Chondrocyte (in vitro differentiated cells): ENCODE results near the gene CUL7. TPM values are rescaled to one million over a fixed set of nuclear protein-coding genes. Genes with fewer than 3 reads are reported as not detected.

Experiments used
- DNase-seq: peaks from one replicate; pipeline ENCODE4 v3.0.0; 2021; ENCODE audit warnings: mixed read lengths, low spot score
- H3K27ac Mint-ChIP-seq: one replicate; pipeline ENCODE4 v1.8.0; 2021; ENCODE audit warnings: mild to moderate bottlenecking, moderate library complexity, mixed read lengths; ENCODE audit not compliant: unreplicated experiment
- H3K27me3 Mint-ChIP-seq: 2 replicates; pipeline ENCODE4 v1.8.0; 2021; ENCODE audit warnings: low read depth, mixed read lengths
- H3K36me3 Mint-ChIP-seq: 2 replicates; pipeline ENCODE4 v1.8.0; 2021; ENCODE audit warnings: low read depth, mixed read lengths
- H3K4me1 Mint-ChIP-seq: 2 replicates; pipeline ENCODE4 v1.8.0; 2021; ENCODE audit warnings: low read depth, mild to moderate bottlenecking, mixed read lengths
- H3K4me3 Mint-ChIP-seq: one replicate; pipeline ENCODE4 v1.8.0; 2021; ENCODE audit warnings: mild to moderate bottlenecking, moderate library complexity, mixed read lengths; ENCODE audit not compliant: unreplicated experiment
- H3K9me3 Mint-ChIP-seq: 2 replicates; pipeline ENCODE4 v1.8.0; 2021; ENCODE audit warnings: low read depth, mixed read lengths
- total RNA-seq: library from RNA; stranded (reverse); gene quantifications from 3 replicates; pipeline ENCODE4 v1.2.1, GENCODE V29; 2021
- TF ChIP-seq, protein P1 (sequence below): fragments of 200-600 bp; sonication (generic); IDR thresholded peaks from 2 replicates; pipeline ENCODE4 v1.5.0; 2021; ENCODE audit warnings: antibody characterized with exemption, mild to moderate bottlenecking, moderate library complexity

Gene CUL7
- total RNA-seq, 1 donor from 2014 or later: 54.3 TPM

DNA sequence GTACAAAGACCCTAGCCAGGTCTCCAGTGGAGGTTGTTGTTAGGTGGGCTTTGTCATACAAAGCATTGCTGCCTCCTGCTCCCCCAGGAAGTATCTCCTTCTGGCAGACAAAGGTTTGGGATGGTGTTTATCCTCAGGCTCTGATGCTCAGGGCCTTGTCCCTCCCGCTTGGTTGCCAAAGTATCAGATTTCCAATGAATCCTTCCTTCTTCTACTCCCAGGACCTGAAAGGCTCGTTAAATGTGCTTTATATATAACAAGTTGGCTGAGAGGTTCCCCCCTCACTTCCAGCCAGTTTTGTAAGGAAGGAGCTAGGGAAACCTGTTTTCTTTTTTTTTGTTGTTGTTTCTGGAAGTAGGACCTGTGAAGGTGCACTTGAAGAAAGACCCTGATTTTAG lies 36.9 kb upstream of the CUL7 start:
- DNase-seq: peak; percentile 9
- TF ChIP-seq, protein P1, sequence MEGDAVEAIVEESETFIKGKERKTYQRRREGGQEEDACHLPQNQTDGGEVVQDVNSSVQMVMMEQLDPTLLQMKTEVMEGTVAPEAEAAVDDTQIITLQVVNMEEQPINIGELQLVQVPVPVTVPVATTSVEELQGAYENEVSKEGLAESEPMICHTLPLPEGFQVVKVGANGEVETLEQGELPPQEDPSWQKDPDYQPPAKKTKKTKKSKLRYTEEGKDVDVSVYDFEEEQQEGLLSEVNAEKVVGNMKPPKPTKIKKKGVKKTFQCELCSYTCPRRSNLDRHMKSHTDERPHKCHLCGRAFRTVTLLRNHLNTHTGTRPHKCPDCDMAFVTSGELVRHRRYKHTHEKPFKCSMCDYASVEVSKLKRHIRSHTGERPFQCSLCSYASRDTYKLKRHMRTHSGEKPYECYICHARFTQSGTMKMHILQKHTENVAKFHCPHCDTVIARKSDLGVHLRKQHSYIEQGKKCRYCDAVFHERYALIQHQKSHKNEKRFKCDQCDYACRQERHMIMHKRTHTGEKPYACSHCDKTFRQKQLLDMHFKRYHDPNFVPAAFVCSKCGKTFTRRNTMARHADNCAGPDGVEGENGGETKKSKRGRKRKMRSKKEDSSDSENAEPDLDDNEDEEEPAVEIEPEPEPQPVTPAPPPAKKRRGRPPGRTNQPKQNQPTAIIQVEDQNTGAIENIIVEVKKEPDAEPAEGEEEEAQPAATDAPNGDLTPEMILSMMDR: no peak
- no peak overlapping the region for H3K4me3 Mint-ChIP-seq
- no peaks in the 10 kb centered on the region for H3K9me3 Mint-ChIP-seq
- peaks cover 50% of the 10 kb centered on the region for H3K4me1 Mint-ChIP-seq
- H3K36me3 Mint-ChIP-seq: no peaks in the 10 kb centered on the region
- H3K27ac Mint-ChIP-seq: peak overlapping the region; percentile 72
- H3K27me3 Mint-ChIP-seq: no peaks in the 10 kb centered on the region

DNA sequence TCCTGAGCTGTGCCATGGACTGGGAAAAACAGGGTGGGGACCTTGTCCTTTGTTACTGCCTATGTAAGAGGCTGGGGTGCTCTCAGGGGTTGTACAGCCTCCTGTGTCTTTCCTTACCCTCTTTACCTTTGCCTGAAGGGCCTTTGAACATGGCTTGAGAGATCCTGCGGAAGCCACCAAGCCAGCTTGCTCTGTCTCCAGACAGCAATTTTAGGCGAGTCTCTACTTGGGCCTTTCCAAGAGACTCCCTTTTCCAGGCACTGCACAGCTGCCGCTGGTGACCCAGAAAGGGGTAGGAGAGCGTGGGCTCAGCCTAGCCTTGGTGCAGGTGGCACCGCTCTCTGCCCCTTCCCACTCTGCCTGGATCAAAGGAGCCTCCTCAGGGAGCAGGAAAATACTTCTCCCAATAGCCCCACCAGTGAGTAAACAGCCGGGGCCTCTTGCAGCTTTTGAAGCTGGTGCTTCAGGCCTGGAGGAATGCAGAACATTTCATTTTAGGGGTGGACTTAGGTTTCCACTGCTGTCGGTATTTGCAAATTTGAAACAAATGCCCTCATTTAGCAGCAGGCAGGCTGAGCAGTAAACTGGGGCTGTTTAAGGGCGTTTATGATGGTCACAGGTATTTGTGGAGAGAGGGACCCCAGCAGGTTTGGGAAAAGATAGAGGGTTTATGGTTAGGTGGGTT lies 36.4 kb upstream of the CUL7 start:
- Mint-ChIP-seq H3K9me3 (no peaks in the 10 kb centered on the region), H3K27me3 (no peaks in the 10 kb centered on the region), H3K4me3 (no peak overlapping the region), H3K36me3 (no peaks in the 10 kb centered on the region), H3K4me1 (peaks cover 46% of the 10 kb centered on the region), H3K27ac (peak overlapping the region; percentile 72)
- TF ChIP-seq, protein P1: no peak
- peak; percentile 59 for DNase-seq

DNA sequence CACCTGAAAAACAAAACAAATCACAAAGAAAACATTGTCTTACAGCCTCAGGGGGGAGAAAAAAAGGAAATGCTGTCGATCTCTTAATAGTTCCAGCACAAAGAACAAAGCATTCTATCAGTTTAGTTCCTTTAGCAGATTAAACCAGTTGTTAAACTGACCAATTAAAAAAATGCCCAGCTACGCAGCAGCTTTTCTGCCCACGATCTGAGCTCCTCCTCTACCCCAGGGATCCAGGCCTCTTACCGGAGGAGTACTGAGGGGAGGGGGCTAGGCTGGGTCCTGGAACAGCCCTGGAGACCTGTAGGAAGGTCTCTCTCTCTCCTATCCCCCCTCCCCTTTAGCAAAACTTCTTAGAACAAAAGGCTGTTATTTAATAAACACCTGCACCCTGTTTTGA lies 35.8 kb upstream of the CUL7 start:
- Mint-ChIP-seq H3K4me1 (peaks cover 46% of the 10 kb centered on the region), H3K4me3 (no peak overlapping the region), H3K27ac (peak overlapping the region; percentile 57), H3K9me3 (no peaks in the 10 kb centered on the region), H3K27me3 (no peaks in the 10 kb centered on the region), H3K36me3 (no peaks in the 10 kb centered on the region)
- peak; percentile 8 for DNase-seq
- TF ChIP-seq, protein P1: no peak

DNA sequence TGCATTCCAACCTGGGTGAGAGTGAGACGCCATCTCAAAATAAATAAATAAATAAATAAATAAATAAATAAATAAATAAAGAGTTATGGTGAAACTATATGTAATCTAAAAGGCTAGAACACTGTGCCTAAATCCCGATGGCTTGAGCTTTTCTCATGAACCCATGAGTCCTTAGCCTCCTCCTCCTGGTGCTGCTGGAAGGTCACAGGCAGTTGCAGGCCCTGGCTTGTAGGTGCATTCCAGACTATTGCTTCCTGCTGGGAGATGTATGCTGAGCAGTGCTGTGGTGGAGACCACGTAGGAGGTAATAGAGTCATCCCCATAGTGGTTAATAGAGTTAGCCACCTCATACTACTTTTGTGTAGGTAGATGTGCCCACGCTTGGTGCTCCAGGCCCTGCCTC lies 35.0 kb upstream of the CUL7 start:
- Mint-ChIP-seq H3K36me3 (no peaks in the 10 kb centered on the region), H3K4me3 (no peak overlapping the region), H3K27me3 (no peaks in the 10 kb centered on the region), H3K9me3 (no peaks in the 10 kb centered on the region), H3K27ac (no peak overlapping the region), H3K4me1 (peaks cover 43% of the 10 kb centered on the region)
- peak; percentile 47 for DNase-seq
- TF ChIP-seq, protein P1: no peak

DNA sequence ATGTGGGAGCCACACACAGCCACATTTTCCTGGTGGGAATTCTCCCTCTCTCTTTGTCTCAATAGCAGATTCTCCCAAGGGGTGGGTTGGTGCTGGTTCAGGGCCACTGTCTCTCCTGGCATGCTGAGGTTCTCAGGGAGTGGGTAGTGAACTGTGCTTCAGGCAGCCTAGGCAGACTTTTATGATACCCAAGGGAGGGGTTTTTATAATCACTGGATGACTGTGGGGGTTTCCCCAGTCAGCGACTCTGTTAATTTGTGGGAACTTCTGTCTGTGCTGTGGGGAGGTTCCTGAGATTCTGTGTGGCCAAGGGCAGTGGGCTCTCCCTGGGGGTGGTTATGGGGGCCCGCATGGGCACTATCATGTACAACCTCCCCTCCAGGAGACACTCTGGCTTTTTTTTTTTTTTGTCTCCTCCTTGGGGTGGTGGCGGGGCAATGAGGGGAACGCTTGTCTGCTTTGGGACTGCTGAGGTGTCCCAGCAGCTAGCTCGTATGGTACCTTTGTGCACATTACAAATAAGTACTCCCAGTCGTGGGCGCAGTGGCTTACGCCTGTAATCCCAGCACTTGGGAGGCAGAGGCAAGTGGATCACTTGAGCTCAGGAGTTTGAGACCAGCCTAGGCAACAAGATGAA lies 32.5 kb upstream of the CUL7 start:
- Mint-ChIP-seq H3K4me3 (no peak overlapping the region), H3K4me1 (peaks cover 48% of the 10 kb centered on the region), H3K27me3 (no peaks in the 10 kb centered on the region), H3K27ac (no peak overlapping the region), H3K9me3 (no peaks in the 10 kb centered on the region), H3K36me3 (no peaks in the 10 kb centered on the region)
- peak; percentile 43 for DNase-seq
- TF ChIP-seq, protein P1: no peak
